Fibroblast of pulmonary artery (primary cell): Measurements from ENCODE around the gene FANCG.
A peak's percentile ranks its signal among the peaks of the same experiment; 100 is the strongest.

Experiments used
- DNase-seq: peaks from one replicate; pipeline ENCODE4 v3.0.0-alpha.2; 2010; ENCODE audit warnings: low read depth
- H3K4me3 ChIP-seq: replicated peaks from 2 replicates; pipeline ENCODE4 v1.5.1; 2011; ENCODE audit warnings: low read depth, mild to moderate bottlenecking, control low read depth, low read length, moderate library complexity
- TF ChIP-seq, protein P1 (sequence below): IDR thresholded peaks from 2 replicates; pipeline ENCODE4 v1.5.1; 2011; ENCODE audit warnings: mild to moderate bottlenecking, control low read depth, low read length, inconsistent platforms; ENCODE audit errors: missing control alignments

Gene FANCG

DNA sequence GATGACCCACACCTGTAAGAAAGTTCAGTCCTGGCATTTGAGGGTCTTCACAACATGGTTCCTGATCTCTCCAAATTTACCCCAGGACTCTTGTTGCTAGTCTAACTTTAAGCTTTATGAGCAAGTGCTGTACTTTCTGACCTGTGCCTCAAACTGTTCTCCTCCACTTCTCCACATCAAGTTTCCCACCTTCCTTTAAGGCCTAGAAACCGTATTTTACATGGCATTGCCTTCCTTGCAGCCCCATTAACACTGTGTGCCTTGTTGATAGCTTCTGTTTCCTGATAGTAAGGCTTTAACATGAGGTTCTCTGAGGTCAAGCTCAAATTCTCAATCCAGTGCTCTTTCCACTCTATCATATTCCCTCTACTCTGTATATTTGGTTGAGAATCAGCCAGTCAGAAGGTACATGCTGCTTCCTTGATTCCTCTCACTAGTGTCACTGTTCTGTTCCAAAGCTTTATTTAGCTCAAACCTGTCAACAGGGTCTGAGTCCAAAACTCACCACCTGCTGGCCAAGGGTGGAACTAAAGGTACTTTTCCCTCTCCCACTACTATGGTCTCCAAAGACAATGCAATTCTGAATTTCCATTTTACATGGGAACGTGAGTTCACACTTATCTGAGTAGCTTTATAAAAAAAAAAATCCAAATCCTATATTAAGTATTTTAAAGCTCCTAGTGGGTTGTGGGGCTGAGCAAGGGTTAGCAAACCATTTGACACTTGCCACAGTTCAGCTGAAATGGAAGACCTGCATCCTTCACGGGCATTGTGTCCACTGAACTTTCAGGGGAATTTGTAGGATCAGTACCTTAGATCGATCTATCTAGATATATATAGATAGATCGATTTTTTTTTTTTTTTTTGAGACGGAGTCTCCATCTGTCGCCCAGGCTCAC, 28.4 kb downstream of the FANCG start:
- TF ChIP-seq, protein P1, sequence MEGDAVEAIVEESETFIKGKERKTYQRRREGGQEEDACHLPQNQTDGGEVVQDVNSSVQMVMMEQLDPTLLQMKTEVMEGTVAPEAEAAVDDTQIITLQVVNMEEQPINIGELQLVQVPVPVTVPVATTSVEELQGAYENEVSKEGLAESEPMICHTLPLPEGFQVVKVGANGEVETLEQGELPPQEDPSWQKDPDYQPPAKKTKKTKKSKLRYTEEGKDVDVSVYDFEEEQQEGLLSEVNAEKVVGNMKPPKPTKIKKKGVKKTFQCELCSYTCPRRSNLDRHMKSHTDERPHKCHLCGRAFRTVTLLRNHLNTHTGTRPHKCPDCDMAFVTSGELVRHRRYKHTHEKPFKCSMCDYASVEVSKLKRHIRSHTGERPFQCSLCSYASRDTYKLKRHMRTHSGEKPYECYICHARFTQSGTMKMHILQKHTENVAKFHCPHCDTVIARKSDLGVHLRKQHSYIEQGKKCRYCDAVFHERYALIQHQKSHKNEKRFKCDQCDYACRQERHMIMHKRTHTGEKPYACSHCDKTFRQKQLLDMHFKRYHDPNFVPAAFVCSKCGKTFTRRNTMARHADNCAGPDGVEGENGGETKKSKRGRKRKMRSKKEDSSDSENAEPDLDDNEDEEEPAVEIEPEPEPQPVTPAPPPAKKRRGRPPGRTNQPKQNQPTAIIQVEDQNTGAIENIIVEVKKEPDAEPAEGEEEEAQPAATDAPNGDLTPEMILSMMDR = peak; percentile 80
- no peak overlapping the region for H3K4me3 ChIP-seq
- peak; percentile 76 for DNase-seq

DNA sequence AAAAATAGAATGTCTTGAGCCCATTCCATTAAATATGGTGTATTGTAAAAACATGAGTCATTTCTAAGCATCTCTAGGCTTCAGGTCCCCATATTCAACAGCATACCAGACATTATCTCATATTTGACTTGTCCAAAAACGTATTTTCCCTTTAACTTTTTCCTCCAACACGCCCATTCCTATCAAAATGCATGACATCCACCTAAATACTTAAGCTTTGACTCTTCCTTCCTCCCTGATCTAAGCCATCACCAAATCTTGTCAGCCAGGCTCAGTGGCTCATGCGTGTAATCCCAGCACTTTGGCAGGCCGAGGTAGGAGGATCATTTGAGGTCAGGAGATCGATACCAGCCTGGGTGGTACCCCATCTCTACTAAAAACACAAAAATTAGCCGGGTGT, 31.2 kb downstream of the FANCG start:
- DNase-seq = no peak
- TF ChIP-seq, protein P1 = no peak
- no peak overlapping the region for H3K4me3 ChIP-seq

DNA sequence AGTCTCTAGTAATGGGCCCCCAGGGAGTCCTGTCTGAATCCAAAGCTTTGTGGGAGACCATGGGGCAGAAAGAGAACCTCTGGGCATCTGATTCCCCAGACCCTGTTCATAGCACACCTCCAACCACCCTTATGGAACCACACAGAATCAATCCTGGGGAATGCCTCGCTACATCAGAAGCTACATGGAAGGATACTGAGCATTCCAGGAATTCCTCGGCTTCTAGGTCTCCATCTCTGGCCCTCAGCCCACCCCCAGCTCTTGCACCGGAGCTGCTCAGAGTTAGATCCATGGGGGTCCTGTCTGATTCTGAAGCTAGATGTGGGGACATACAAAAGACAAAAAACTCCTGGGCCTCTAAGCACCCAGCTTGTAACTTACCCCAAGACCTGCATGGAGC, 35.7 kb downstream of the FANCG start:
- TF ChIP-seq, protein P1 = no peak
- no peak overlapping the region for H3K4me3 ChIP-seq
- no peak for DNase-seq

DNA sequence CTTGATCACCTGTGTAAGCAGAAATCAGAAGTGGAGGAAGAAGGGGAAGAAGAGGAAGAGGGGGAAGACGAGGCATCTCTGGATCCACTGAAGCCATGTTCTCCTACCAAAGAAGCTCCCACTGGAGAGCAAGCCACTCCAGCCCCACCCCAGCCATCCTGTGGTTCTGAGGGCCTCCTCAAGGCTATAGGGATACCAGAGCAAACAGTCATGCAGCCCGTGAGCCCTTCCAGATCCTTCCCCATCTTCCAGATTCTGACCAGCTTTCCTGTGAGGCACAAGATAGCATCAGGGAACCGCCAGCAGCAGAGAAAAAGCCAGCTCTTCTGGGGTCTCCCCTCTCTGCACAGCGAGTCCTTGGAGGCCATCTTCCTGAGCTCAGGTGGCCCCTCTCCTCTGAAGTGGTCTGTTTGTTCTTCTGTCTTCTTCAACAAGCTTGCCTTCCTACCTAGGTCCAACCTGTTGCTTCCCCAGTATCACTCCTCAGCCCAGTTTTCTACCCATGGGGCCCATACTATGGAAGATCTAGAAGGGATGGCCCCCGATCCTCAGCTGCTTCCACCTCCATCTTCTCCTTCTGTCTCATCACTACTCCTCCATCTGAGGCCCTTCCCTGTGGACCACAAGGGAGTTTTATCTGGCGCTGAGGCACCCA, 36.7 kb downstream of the FANCG start:
- DNase-seq = no peak
- no peak overlapping the region for H3K4me3 ChIP-seq

DNA sequence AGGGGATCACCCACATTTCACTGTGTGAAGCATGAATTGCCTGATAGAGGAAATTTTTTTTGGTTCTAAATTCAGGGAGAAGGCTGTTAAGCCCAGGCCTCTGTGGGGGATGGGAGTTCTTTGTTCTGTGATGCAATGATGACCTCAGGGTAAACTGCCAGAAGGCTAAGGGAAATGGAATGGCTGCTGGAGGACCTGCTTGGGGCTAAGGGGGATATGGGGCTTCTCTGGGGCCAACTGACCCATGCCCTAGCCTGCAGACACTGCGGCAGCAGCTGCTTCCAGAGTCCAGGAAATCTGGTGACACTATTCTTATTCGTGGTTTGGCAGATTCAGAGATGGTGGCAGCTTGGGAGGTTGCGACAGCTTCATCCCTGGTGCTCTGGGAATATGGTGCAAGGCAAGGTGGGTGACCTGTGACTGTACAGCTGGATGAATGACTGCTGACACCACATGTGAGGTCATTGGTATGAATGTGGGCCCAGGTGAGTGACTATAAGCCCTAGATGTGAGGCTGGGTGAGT, 37.6 kb downstream of the FANCG start:
- no peak overlapping the region for H3K4me3 ChIP-seq
- TF ChIP-seq, protein P1 = no peak
- DNase-seq = peak; percentile 61

More for the DNA sequence above, 36.7 kb downstream of the FANCG start:
- TF ChIP-seq, protein P1 = no peak

DNA sequence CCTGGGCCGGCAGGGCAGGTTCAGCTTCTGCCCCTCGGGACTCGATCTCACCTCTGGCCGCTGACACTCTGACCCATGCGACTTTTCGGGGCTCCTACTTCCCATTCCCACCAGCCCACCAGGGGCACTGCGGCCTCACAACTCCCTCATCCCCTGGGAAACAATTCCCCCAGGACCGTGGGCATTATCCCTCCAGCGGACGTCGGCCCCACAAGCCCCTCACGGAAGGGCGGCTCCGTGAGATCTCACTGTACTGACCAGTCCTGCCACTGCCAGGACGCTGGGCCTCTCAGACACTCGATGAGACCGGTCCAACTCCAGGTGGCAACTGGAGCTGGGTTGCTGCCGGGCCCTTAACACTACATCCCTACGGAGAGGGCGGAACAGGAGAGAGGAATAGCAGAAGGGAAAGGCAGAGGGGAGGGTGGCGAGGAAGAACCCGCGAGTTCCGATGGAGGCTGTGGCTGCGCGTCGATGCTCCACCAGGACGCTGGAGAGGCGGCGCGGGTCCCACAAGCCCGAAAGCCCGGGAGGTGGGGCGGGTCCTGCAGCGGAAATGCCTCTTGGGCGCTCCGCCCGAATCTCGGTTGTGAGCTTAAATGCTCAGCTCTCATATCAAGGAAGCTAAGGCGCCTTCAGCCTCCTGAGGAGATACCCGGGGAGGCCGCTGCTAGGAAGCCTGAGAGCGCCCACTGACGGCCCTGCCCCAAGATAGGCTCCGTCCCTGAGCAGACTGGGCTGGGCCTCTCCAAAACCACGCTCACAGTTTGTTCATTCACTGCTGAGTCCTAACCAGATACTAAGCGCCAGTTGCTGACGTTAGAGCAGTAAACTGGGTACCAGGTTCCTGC, 43.7 kb downstream of the FANCG start:
- peak overlapping the region; percentile 36 for H3K4me3 ChIP-seq
- TF ChIP-seq, protein P1 = no peak
- peak; percentile 77 for DNase-seq
